GM19467 (cell line): ENCODE measurements around the gene NPAS3.

Source experiments
- ATAC-seq: cut with Tn5 transposase; IDR thresholded peaks from one replicate; pipeline ENCODE4 v1.9.1; 2021; ENCODE audit warnings: mild to moderate bottlenecking, moderate library complexity; ENCODE audit not compliant: unreplicated experiment

Gene NPAS3

DNA sequence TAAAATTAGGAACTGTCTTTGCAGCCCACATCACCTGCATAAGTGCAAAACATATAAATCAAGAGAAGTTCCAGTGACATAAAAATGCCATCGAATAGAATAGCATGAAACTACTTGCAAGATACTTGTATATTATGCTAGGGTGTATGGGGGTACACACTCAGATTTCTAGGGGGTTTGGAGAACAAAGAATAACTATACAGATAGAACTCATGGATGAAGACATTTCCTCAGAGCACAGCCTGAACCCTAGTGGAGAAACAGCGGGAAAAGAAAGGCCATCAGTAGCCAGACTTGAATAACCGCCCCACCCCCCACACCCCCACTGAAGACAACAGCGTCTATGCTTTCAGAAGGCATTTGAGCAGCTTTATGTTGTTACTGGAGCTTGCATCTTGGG is 425.8 kb downstream of the NPAS3 start:
- ATAC-seq, result no peak

DNA sequence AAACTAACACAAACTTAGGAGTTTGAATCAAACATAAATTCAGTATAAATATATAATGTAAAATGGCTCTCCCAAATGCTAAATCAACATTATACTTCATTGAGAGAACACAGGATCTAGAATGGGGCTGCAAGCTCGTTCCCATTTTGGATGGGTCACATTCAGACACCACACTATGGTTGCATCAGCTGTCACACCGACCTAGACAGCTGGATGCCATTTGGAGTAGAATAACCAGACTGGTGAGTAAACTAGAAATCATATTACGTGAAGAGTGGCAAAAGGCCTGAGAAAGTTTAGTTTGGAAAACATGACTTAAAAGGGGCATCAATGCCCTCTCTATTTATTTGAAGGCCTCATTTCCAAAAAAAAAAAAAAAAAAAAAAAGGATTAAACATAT is 430.4 kb downstream of the NPAS3 start:
- no peak for ATAC-seq

DNA sequence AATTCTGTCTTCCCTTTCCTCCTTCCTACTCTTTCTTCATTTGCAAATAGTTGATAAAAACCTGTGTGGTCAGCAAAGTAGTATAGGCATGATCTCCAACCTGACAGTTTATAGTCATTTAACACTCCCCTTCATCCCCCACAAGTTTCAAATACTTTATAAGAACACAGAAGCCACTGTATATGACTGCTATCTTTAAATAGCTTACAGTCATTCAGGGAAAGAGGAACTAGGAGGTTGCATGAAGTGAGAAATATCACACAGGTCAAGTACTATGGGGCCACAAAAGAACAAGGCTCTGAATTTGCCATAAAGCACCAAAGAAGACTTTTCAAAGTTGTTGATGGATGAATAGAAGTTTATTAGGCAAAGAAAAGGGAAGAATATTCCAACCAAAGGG is 431.3 kb downstream of the NPAS3 start:
- ATAC-seq, result peak; percentile 85

DNA sequence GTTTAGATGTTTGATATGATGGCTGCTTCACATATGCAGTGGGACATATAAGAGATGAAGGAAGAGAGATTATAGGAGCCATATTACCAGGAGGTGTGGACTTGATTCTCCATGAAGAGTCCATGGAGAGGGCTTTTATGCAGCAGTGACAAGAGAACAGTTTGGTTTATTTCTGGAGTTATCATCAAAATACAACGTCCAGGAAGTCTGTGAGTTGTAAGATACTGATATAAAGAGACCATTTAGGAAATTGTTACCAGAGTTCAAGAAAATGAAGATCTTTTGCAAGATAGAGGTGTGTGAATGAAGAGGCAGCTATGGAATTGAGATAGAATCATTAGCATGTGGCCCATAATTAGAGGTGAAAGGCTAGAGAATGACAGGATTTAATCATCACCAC is 431.7 kb downstream of the NPAS3 start:
- ATAC-seq, result no peak

DNA sequence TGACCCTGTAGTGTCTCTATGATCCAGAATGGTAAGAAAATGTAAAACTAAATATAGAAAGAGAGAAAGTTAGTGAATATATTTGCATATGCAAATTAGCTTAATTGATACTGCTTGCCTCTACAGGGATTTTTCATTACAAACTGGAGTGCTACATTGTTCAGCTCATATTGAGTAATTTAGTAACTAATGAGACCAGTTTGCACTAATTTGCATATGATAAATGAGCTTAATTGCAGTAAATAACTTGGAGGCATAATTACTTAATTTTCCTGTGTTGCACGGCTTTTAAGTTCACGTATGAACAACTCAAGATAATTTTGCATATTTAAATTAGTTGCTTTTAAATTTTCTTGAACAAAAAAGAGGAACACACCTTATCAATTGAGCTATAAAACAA is 436.5 kb downstream of the NPAS3 start:
- no peak for ATAC-seq

DNA sequence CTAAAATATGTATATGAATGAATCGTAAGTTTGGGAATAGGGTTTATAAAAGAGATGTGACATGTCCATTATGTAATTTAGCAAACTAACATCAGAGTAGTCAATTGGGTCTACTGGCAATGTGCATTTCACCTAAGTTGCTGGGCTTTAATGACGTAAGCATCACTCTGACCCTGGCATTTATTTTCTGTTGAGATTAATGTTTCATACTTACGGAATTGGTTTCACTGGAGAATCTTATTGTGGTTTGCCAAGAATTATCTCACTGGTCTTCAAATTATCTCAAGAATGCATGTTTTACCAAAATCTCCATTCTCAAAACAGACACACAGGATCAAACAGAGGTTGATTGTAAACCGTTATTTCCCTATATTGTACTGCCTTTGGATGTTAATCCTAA is 437.1 kb downstream of the NPAS3 start:
- no peak for ATAC-seq

DNA sequence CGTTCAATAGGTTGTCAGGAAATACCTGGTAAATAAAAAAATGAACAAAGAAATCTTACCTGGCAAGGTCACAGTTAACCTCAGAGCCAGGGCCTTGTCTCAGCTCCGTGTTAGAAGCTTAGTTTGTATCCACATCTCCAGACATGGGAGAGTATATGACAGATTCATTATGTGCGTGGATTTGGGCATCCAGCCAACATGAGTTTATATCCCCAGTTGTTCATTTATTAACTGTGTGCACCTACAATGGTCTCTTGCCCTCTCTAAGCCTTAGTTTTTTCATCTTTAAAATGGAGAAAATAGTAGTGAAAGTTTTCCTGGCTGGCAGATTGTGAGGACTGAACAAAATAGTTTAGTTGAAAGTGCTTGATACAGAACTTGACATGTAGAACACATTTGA is 437.8 kb downstream of the NPAS3 start:
- ATAC-seq, result no peak

DNA sequence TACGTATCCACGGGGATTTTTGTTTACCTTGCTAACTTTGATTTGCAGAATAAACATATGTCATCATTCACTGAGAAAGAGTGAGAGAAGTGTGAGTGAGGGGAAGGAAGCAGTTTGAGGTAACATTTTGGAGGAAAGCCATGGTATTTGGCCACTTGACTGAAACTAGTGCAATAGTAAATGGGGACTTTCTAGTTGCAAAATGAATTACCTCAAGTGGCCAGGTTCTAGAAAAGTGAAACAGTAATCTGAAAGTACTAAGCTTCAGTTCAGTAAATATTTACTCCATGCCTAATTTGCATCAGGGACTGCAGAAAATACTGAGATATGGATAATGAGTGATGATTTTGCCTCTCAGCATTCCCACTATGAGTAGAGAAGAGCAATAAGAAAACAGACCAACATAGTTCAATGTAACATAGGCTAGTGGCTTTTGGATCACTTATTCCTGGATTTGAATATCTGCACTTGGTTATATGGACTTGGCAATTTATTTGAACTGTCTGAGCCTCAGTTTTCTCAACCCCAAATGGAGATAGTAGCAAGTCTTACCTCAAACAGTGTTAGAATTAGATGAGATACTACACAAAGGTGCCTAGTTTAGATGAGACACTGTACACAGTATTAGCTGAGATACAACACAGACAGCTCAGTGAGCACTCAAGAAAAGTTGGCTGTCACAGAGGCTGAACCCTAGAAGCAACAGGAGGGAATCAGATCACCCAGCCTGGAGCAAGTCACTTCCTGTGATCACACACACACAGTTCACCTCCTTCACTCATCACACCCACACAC is 439.1 kb downstream of the NPAS3 start:
- ATAC-seq, result peak; percentile 67

DNA sequence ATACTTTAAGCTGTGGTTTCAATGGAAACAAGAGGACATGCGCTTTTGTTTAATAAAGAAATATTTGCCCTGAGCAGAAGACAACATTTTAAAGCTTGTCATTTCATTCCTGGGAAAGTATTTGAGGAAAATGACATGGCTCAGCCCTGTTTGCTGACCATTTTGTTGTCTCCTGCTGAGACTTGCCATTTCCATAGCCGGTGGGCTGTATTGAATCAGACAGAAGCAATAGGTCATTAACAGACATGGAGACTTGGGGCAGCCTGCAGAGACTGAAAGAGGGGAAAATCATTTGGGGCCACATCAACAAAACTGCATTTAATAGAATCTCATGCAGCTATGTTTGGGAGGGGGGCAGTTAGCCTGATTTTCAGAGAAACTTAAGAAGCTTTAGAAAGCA is 443.0 kb downstream of the NPAS3 start:
- ATAC-seq, result no peak

DNA sequence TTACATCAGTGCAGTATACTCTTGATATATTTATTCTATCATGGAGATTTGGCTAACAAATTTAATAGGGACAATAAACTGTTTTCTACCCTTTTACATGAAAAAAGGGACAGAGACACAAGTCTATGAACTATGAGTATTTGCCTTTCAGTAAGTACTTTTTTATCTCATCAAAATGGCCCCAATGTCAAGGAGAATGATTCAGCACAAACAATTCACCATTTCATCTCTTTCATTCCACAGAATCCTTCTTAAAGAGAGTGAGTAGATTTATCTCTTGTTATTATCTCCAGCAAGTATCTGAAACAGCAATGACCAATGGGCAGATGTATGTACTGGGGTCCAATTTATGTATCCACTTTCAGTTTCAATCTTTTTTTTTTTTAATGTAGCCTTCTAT is 447.5 kb downstream of the NPAS3 start:
- ATAC-seq, result no peak

DNA sequence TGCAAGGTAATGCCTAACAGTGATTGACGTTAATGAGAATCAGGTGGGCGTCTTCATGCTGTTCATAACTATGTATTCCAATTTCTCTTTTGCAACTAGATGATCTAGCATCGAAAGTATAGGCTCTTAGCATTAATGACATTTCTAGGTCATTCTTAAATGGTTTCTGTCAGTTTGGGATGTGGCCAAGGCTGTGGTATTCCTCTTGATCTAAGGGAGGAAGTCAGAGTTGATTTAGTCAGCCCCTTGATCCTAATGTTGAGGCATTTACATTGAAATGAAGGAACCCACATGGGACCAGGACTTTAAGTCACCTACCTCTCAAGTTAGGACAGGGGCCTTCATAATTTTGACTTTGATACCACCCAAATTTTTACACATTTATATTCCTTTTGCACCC is 448.1 kb downstream of the NPAS3 start:
- no peak for ATAC-seq

DNA sequence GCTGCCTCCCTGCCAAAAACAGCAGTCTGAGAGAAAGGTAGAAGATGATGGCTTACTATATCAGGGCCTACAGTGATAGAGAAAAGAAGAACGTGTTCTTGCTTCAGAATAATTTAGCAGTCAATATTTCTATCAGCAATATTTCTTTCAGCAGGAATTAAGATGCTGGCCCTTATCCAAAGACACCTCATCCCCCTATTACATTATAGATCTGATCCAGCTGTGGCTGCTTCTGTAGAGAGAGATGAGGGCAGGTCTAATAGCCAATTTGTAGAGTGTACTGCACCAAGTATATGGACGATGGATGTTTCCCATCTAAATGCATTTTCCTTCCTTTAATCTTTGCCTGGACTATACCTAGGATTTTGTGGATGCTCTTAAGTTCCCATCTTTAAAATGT is 451.7 kb downstream of the NPAS3 start:
- ATAC-seq, result no peak

DNA sequence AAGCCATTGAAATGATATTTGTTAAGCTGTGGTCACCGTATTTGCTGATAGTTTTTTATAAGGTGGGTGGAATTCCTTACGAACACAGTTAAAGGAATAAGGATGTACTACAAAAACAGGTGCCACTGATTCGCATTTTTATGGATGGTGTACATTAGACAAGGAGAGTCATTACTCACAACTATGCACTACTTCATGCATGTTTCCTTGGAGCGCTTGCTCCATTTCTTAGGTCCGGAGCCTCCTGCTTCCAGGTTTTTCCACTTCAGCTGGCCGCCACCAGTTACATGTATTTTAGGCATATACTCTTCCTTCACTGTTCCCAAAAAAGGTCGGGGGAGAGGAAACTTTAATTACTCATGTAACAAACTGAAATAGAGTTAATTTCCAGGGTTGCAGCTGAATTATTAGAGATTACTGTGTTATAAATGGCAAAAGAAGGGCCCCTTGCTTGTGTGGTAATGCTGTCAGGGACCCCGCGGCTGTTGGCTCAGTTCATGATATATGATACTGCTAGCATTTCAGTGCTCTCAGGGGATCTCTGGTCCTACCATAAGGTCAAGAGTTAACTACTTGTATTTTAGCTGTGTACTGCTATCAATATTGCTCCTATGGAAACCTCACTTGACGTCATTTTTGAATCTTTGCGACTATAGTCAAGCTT is 454.7 kb downstream of the NPAS3 start:
- no peak for ATAC-seq

DNA sequence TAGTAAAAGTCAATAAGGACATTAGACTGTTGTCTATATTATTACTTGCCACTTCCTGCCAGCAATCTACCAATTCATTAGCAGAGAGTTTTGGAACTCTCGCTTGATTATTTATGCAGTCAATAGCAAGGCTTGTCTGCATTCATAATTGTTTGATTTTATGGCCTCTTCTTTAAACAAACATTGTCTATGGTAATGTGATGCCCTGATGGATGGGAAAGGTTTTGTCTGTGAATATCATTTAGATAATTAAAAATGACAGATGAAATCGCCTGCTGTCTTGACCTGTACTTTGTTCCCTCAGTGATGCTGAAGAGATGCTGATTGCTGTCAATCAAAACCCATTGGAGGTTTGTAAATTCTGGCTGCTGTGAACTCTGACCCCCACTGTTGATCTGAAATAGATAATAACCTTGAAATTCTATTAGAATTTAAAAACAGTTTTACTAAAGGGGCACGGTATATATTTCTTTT is 455.3 kb downstream of the NPAS3 start:
- ATAC-seq, result no peak

DNA sequence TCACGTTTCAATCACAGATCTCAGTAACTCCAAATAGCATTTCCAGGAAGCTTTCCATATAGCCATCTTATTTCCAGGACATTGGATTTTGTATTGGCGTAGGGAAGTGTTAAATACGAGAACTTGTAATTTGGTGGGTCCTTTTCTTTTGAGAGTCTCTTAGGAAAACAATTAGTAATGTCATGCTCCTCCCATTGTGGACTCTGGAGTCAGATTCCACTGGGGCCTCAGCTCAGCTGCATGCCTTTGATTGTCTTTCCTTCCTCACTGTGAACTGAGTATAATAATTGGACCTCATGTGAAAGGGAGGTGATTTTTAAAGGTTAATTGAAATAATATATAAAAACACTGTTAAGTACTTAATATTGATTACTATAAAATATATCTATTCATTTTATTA is 462.6 kb downstream of the NPAS3 start:
- no peak for ATAC-seq

DNA sequence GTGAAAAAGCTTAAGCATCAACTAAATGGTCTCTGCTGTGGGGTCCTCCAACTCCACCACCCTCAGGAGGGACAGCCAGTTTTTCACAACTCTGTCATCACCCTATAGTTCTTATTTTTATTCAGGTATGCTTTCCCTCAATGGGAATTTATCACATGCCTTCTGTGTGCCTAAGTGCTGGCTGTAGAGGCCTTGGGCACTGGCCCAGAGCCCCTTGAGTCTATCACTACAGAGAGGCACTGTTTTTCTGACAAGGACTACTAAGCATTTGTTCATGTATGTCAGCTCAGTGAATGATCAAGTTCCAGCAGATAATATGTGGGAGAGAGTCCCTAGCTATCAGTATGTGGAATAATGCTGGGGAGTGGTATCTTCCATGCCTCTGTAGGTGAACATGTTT is 463.9 kb downstream of the NPAS3 start:
- ATAC-seq, result no peak

DNA sequence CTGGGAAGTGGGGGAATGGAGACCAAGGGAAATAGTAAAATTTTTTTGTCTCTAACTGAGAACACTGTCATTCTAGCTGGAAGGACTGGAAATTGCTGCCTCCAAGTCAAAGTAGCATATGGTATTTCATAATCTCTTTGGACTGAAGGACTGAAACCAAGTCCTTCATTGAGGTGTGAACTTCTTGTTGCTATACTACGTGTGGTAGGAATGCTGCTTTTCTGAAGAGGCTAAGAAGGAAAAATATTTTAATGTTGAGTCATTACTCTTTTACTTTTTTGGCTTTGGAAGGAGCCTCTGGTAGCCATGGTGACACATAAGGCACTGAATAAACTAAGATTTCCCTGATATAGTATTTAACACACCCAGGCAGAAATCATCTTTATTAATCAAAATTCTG is 465.4 kb downstream of the NPAS3 start:
- no peak for ATAC-seq

DNA sequence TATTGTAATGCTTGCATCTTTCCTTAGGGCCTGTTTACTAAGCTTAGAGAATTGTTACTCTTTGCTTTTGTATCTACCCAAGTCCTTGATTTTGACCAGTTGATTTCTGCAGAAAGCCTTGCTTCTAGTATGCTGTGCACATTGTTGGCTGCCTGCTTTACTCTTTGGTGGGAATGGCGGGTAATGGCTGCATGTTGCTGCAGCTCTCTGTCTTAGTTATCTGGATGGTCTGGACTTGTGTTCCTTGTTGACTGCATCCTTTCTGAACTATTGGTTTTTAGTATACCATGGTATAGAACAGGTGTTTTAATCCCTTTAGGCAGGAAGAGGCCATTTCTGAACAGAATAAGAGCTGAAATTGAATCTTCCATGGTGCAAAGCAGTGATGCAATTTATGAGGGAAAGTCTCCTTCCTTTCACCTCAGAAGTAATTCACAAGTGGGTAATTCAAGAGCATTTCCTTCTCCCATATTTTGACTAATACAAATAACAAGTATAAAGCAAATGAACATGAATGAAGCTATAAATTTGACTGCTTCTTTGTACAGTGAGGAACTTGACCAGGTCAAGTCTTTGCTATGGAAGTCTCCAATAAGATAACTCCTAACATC is 466.4 kb downstream of the NPAS3 start:
- no peak for ATAC-seq

DNA sequence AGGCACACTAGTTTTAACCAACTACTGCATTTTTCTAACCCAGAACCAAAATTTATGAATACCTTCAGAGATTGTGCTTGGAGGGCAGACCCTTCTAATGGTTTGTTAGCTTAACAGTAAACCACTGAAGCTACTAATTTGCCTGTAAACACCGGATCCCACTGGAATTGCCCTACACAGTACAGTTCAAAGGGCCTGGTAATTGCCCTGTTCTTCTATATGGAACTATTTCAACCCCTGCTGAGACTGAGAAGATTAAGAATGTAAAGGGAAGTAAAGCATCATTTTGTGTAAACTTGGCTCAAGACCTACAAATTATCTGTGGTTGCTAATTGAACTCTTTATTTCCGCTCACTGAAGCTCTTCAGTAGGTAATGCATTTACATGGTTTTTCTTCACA is 468.1 kb downstream of the NPAS3 start:
- no peak for ATAC-seq

DNA sequence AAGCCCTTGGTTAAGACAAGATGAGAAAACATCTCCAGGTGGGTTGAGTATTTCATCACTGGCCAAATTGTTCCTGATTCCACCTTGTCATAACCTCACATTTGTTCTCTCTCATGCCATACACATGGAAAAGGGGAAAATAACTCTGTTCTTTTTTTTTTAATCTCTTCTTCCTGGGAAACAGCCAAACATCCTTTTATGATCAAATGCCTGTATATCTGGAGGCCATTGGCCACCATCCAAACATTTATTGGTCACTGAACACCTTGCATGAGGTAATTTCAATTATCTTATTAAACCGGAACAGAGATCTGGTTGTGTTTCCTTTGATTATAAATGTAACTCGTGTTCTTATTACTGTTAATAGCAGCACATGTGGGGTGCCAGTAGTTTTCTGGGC is 469.6 kb downstream of the NPAS3 start:
- no peak for ATAC-seq

DNA sequence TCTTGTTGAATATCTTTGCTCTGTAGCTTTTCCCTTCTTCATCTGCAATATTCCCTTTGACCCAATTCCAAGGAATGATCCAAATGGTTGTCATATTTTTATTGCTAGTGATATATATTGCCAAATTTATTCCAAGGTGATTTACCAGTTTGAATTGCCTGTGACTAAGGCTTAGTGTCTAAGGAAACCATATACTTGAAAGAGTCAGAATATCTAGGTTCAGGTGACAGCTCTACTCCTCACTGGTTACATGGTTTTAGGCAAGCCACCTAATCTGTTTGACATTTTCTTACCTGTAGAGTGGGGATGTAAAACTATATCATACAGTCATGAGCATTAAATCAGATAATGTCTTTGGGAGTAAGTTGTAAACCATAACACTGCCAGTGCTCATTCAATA is 473.8 kb downstream of the NPAS3 start:
- ATAC-seq, result no peak

DNA sequence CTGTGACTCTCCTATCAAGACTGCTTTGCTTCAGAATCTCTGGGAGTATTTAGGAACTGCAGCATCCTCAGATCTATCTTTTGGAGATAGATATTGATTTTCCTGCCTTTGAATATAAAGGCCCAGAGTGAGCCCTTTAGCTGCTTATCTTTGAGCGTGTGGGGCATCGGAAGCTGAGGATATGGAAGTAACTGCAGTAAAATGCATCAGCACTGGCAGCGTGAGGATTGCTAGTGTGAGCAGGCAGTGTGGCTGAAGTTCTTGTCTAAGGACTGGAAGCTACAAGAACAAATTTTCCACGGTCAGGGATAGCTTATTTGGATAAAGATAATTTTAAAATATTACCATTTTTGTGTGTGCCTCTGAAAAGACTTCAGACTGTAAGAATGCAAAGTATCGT is 474.7 kb downstream of the NPAS3 start:
- ATAC-seq, result no peak
